KOPT-K1 (cell line): ENCODE results near the gene PPP2R3A.

ENCODE experiments used
- H3K27ac ChIP-seq: fragments of 200-600 bp; sonication (generic); 2 replicates; pipeline ENCODE4 v1.5.1; 2016; ENCODE audit warnings: antibody characterized with exemption, mild to moderate bottlenecking, low read depth, low read length; ENCODE audit not compliant: poor library complexity, severe bottlenecking
- H3K36me3 ChIP-seq: fragments of 200-600 bp; sonication (generic); 2 replicates; pipeline ENCODE4 v1.5.1; 2017; ENCODE audit warnings: antibody characterized with exemption, mild to moderate bottlenecking, low read length, moderate library complexity; ENCODE audit not compliant: insufficient read depth
- H3K9me3 ChIP-seq: fragments of 200-600 bp; sonication (generic); 2 replicates; pipeline ENCODE4 v1.5.1; 2017; ENCODE audit warnings: antibody characterized with exemption, low read length, mild to moderate bottlenecking; ENCODE audit not compliant: insufficient read depth, poor library complexity, severe bottlenecking

PPP2R3A gene

GRCh38 chr3:135990903-135991302 is 25.4 kb downstream of the PPP2R3A start:
- Histone ChIP-seq H3K9me3 (no peaks in the 10 kb centered on the region), H3K36me3 (no peaks in the 10 kb centered on the region), H3K27ac (no peak overlapping the region)

DNA sequence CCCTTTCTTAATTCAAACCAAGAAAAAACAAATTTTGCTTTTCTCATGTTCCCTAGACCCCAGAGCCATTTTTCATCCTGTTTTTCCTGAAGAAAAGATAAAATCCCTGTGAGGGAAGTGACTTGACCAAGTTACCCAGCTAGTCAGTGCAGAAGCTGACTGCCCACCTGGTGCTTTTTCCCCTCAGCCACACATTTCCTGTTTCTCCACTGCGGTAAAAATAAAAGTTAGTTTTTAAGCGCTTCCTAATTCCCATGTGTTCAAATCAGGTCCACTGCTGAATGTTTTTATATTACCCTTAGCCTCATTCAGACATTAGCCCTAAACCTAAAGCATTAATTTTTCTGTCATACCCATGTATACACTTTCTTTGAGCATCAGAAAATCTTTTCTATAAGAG is 26.1 kb downstream of the PPP2R3A start:
- H3K9me3 ChIP-seq = no peaks in the 10 kb centered on the region
- no peak overlapping the region for H3K27ac ChIP-seq
- H3K36me3 ChIP-seq = no peaks in the 10 kb centered on the region

DNA sequence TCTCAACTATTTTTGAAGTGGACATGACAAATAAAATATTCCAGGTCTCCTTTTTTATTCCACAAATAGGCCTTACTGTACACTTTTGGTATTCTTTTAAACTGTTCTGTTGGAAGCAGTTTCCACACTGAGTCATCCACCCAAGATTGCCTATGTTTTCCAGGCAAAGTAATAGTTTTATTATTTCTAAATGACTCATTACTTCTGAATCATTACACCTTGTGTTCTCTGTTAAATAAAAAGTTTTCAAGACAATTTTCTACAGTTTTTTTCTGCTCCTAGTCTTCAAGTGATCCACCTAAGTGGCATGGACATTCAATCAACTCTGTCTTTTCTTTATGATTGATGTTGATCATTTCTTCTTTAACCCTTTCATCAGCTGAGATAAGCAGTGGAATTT is 26.5 kb downstream of the PPP2R3A start:
- no peaks in the 10 kb centered on the region for H3K36me3 ChIP-seq
- no peak overlapping the region for H3K27ac ChIP-seq
- no peaks in the 10 kb centered on the region for H3K9me3 ChIP-seq

- no peaks in the 10 kb centered on the region for H3K36me3 ChIP-seq
- H3K27ac ChIP-seq = no peak overlapping the region
- no peaks in the 10 kb centered on the region for H3K9me3 ChIP-seq
Observed at GRCh38 chr3:135994708-135995337, 29.3 kb downstream of the PPP2R3A start.

DNA sequence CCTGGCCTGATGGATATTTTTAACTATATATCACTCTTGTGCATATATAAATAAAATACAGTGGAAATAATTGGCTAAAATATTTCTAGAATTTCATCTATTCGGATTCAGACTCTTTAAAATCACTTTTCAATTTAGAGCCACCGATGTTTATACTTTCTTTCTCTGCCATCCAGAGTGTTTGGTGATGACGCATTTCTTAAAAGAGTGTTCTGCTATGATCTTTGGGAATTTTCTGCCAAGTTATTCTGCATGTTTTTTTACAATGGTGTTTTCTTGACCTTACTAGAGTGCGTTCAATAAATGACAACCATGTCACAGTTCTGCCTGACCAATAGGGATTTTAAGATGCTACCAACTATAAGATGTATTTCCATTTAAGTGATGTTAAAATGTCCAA is 30.2 kb downstream of the PPP2R3A start:
- no peak overlapping the region for H3K27ac ChIP-seq

DNA sequence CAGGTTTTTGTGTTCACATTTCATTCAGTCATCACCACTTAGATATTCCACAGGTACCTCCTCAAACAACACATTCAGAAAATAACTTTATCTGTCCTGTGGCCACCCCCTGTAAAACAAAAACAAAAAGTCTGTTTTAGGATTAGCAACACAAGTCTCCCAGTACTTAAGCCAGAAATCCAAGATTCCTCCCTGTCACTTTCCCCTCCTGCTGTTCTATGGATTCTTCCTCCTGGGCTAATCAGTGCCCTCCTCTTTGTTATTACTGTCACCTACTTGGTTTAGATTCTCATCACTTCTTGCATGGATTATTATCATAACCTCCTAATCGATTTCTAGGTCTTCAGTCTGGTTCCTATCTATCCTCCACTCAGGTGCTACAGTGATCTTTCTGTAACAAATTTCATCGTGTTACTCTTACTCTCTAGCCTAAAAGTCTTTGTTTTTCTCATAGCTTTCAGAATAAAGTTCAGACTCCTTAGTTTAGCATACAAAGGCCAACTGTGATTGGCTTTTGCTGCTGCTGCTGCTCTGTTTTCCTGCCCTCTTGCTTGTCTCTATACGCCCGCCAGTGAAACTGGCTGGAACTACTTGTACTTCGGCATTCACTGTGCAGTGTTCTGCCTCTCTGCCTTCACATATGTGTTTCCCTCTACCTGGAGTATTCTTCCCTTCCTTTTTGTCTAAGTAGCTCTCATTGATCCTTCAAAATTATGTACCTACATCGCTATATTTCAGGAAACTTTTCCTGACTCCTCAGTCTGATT is 32.2 kb downstream of the PPP2R3A start:
- Histone ChIP-seq H3K36me3 (no peaks in the 10 kb centered on the region), H3K9me3 (no peaks in the 10 kb centered on the region), H3K27ac (no peak overlapping the region)

More for the DNA sequence above, 30.2 kb downstream of the PPP2R3A start:
- Histone ChIP-seq H3K36me3 (no peaks in the 10 kb centered on the region), H3K9me3 (no peaks in the 10 kb centered on the region)

GRCh38 chr3:136008221-136008620 is 42.7 kb downstream of the PPP2R3A start:
- no peaks in the 10 kb centered on the region for H3K36me3 ChIP-seq
- H3K9me3 ChIP-seq = no peaks in the 10 kb centered on the region
- H3K27ac ChIP-seq = no peak overlapping the region

DNA sequence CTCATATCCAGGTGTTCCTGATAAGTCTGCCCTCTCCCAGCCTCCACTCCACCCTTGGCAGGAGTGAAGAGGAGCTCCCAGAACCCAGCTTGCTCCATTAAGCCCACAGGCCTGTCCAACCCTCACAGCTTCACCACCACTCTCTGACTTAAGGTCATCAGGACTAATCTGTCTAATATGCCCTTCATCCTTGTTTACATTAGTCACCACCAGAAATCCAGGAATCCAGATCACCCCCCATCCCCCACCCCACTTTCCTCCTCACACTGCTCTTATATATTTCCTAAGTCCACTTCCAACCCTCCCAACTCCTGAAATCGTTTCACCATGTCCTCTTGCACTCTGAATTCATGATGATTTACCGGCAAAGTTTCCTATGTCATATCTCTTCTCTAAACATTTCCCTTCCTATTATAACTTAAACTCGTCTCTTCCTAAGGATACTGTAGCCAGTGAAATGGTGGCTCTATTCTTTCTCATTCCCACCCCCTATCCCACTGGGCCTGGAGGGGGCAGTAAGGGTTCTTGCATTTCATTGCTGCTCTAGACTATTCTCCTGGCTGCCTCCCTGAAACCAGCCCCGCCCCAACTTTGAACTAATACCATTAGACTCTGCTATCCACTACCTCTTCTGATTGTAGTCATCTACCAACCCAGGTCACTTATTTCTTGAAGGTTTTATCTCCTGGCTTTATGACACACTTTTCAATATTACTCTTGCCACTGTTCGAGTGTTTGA is 43.4 kb downstream of the PPP2R3A start:
- no peaks in the 10 kb centered on the region for H3K36me3 ChIP-seq
- H3K27ac ChIP-seq = no peak overlapping the region
- no peaks in the 10 kb centered on the region for H3K9me3 ChIP-seq

GRCh38 chr3:136018876-136019275 is 53.3 kb downstream of the PPP2R3A start:
- Histone ChIP-seq H3K27ac (no peak overlapping the region), H3K9me3 (peaks cover 3% of the 10 kb centered on the region), H3K36me3 (no peaks in the 10 kb centered on the region)

DNA sequence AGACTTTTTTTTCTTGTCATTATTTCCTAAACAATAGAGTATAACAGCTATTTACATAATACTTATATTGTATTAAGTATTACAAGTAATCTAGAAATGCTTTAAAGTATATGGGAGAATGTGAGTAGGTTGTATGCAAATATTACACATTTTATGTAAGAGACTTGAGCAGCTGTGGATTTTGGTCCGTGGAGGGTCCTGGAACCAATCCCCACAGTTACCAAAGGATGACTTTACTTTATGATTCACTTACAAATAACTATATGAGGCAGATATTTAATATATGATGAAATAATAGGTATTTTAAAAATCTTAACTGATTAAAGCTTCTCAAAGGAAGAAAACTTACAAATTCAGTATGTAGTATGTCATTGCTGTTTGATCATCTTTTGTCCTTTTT is 56.3 kb downstream of the PPP2R3A start:
- Histone ChIP-seq H3K36me3 (no peaks in the 10 kb centered on the region), H3K27ac (no peak overlapping the region), H3K9me3 (peaks cover 3% of the 10 kb centered on the region)

DNA sequence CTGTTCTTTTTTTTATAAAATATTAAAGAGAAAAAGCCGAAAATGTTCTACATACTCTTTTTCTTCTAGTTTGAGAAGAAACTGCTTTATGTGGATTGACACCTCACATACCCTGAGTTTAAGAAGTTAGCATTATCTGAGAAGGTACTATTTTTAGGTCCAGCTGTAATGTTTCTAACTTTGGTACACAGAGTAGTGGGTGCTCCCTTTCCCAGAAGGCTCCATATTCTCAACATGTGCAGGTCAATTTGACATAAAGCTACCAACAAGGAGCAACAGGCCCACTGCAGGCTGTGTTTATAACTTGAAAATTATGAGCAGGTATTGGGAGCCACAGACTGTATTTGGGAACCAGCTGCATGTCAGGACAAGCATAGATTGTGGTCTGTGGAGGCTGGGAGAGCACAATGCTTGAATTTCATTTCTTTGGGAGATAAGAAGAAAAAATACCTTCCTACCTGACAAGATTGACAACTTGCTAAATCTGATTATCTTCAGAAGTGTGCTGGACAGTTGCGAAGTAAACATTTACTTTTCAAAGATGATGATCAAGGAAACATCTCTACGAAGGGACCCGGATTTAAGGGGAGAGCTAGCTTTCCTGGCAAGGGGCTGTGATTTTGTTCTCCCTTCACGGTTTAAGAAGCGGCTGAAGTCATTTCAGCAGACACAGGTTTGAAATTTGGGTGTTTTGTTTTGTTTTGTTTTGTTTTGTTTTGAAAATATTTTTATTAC is 57.2 kb downstream of the PPP2R3A start:
- no peak overlapping the region for H3K27ac ChIP-seq
- H3K9me3 ChIP-seq = peaks cover 3% of the 10 kb centered on the region
- H3K36me3 ChIP-seq = no peaks in the 10 kb centered on the region

DNA sequence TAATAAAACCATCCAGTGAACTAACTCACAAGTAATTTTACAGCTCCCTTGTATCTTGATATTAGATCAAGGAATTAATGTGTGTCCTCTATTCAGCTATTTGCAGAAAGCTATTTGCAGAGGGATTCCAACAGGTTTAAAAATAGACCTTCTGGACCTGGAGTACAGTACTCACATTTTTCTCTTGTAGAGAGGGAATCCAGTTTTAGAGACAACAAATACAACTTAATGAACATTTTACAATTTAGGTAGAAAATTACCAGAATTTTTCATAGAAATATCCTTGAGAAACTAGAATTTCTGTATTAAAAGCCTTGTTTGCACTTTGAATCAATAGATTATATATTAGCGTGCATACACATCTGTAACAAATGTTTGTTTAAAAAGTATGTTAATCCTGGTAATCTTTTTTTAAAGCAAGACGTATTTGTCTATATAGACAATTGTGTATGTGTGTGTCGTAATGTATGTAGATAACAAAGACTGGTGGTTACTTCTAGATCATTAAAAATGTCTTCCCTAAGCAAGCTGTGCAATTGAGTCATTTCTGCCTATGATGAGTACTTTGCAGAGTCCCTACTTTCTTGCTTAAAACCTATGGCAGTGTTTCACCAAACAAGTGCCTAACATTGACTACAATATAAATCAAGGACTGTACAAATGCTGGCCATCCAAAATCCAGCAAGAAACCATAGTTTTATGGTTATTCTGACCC is 57.9 kb downstream of the PPP2R3A start:
- peaks cover 3% of the 10 kb centered on the region for H3K9me3 ChIP-seq

GRCh38 chr3:136036306-136036705 is 70.8 kb downstream of the PPP2R3A start:
- Histone ChIP-seq H3K27ac (no peak overlapping the region), H3K36me3 (no peaks in the 10 kb centered on the region)

More for the DNA sequence above, 57.9 kb downstream of the PPP2R3A start:
- no peak overlapping the region for H3K27ac ChIP-seq
- H3K36me3 ChIP-seq = no peaks in the 10 kb centered on the region

DNA sequence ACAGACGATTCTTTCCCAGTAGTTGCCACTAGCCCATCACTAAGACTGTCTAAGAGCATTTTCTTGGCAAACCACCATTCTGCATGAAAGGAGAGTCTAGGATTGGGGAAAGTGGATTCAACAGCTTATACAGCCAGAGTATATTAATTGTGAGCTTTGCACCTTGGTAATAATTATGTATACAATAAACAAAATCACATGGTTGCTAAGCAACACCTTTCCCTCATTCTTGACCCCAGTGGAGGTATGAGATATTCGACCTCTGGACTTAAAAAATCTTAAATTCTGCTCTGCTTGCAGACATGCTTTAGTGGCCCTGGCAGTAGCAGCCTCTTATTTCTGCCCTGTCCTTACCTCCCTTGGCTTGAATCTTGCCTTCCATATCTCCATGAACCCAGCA is 73.1 kb downstream of the PPP2R3A start:
- Histone ChIP-seq H3K9me3 (peaks cover 10% of the 10 kb centered on the region), H3K27ac (no peak overlapping the region), H3K36me3 (no peaks in the 10 kb centered on the region)

More at GRCh38 chr3:136036306-136036705, 70.8 kb downstream of the PPP2R3A start:
- peaks cover 10% of the 10 kb centered on the region for H3K9me3 ChIP-seq
